Measurements from ENCODE around the gene GRM1.

- TF ChIP-seq ZNF274 (IDR thresholded peaks at IDR 0.05; ENCODE audit: low read depth, low read length): no peak
- no peak for TF ChIP-seq YY1 (IDR thresholded peaks at IDR 0.05; ENCODE audit: insufficient read depth, insufficient read length)
Measured at GRCh38 chr6:146286961-146287360, 258.1 kb downstream of the GRM1 start.
